NT2/D1 (cell line): ENCODE measurements around the gene PATZ1.

Experiments
- YY1 ChIP-seq: IDR thresholded peaks from 2 replicates; pipeline ENCODE4 v1.6.1; 2011; ENCODE audit not compliant: insufficient read length, insufficient read depth
- ZNF274 ChIP-seq: IDR thresholded peaks from 2 replicates; pipeline ENCODE4 v1.6.1; 2011; ENCODE audit warnings: mild to moderate bottlenecking, low read depth, low read length

DNA sequence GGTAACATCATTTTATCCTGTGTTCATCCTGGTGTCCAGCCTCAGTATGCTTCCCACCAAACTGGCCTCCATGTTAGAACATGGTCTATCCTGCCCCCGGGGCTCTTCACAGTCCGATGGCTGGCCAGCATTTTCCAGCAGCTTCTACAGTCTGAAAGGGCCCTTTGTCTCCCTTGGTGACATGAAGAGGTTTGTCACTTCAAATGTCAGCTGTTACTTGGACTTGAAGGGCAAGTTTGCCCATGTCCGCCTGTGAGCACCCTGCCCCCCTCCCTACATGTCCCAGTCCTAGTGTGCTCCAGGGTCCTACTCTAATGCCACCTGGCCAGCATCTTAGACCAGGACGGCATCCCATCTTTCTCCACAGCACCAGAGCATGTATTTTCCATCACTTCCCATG is 24.7 kb downstream of the PATZ1 start:
- TF ChIP-seq YY1 (no peak), ZNF274 (no peak)
